Kidney (tissue), 14 donors: ENCODE results near the gene CHST12. TPM values are rescaled to one million over a fixed set of nuclear protein-coding genes. Genes with fewer than 3 reads are reported as not detected.
A peak's percentile ranks its signal among the peaks of the same experiment; 100 is the strongest.

Source experiments
- DNase-seq, 5 donors: peaks; one replicate each; pipeline ENCODE4 v3.0.0-alpha.2; 2013 to 2020
- FAIRE-seq: peaks from 2 replicates; lab custom pipeline; 2012; peaks lifted over from hg19 to GRCh38; lab: Jason Lieb, UNC
- H3K27ac ChIP-seq, 2 donors: one replicate each; pipeline ENCODE4 v1.7.0; 2013; ENCODE audit warnings: low read depth in 2 of 2, low read length in 2 of 2, inconsistent platforms in 1 of 2
- H3K27me3 ChIP-seq: one replicate; pipeline ENCODE4 v1.7.1; 2013; ENCODE audit warnings: low read length, inconsistent platforms; ENCODE audit not compliant: control insufficient read depth, insufficient read depth
- H3K36me3 ChIP-seq, 3 donors: one replicate each; pipeline versions ENCODE4 v1.7.0 to v1.7.1; 2013; ENCODE audit warnings: low read length in 3 of 3, control low read depth in 1 of 3, inconsistent platforms in 1 of 3; ENCODE audit not compliant: insufficient read depth in 3 of 3, control insufficient read depth in 2 of 3
- H3K4me1 ChIP-seq, 3 donors: one replicate each; pipeline versions ENCODE4 v1.7.0 to v1.7.1; 2013; ENCODE audit warnings: low read length in 3 of 3, inconsistent platforms in 1 of 3, low read depth in 1 of 3; ENCODE audit not compliant: control insufficient read depth in 2 of 3, insufficient read depth in 2 of 3
- H3K4me3 ChIP-seq, 3 donors: one replicate each; pipeline versions ENCODE4 v1.7.0 to v1.8.1; 2013; ENCODE audit warnings: low read length in 3 of 3, control low read depth in 1 of 3, inconsistent platforms in 1 of 3
- H3K9ac ChIP-seq, 3 donors: one replicate each; pipeline versions ENCODE4 v1.7.0 to v1.7.1; 2013; ENCODE audit warnings: low read length in 3 of 3, control low read depth in 1 of 3, inconsistent platforms in 1 of 3
- H3K9me3 ChIP-seq, 3 donors: one replicate each; pipeline versions ENCODE4 v1.7.0 to v1.7.1; 2013; ENCODE audit warnings: low read length in 3 of 3, control low read depth in 1 of 3, inconsistent platforms in 1 of 3; ENCODE audit not compliant: control insufficient read depth in 2 of 3, insufficient read depth in 1 of 3
- intact Hi-C: fragments of 100-400 bp; cut with DNase I; formaldehyde crosslinking; loops from one replicate; pipeline ENCODE4 v1.11.1; 2022
- polyA plus RNA-seq: library from polyadenylated mRNA; stranded (reverse); fragments of 350-450 nt; fragmentation: Illumina TruSeq; extraction: RNeasy Lipid Tissue Mini Kit (QIAGEN cat#74804); gene quantifications from one replicate; pipeline ENCODE4 v1.2.3, GENCODE V29; 2014; ENCODE audit warnings: low read depth, low replicate concordance; ENCODE audit not compliant: insufficient read depth
- total RNA-seq: library from RNA; stranded (reverse); fragmentation: NEBNext Ultra II Directional; extraction: Animal tissue kit (Norgen Biotek cat#: 25700); gene quantifications from one replicate; pipeline ENCODE4 v1.2.1, GENCODE V29; 2021
- TF ChIP-seq, protein P1 (sequence below): IDR thresholded peaks from 3 replicates; pipeline ENCODE4 v1.5.1; 2012; ENCODE audit warnings: mild to moderate bottlenecking, moderate library complexity, borderline replicate concordance; ENCODE audit not compliant: insufficient read depth; ENCODE audit errors: extremely low read depth
- donor health status: control.
- donor health status: control.
- donor health status: control.
- donor health status: control.
- donor health status: control.
- donor health status: DM: yes; HTN: yes; CAD: no.
- donor health status: Normal renal cell carcinoma (clear cell type).

CHST12 gene
- total and polyA plus RNA-seq, 2 donors from 2014 or later: 16.3 to 25.6 TPM

DNA sequence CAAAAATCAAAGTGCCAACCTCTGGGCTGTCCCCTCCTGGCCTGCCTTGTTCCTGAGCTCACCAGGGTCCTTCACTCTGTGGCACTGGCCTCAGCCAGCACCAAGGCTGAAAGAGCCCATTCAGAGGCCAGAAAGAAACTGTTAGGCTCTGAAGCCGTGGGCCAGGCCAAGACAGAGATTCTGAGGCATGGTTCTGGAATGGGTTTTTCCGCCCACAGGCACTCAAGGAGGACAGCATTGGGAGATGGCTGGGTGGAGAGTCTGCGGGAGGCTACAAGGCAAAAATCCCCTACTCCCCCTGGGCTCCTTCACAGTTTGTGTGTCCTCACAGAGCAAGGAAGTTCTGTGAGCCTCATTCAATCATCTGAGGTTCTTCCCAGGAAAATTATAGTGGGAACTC lies 41.1 kb downstream of the CHST12 start:
- Histone ChIP-seq H3K27me3 (no peaks in the 10 kb centered on the region), H3K4me3 (no peak overlapping the region), H3K27ac (no peak overlapping the region), H3K4me1 (no peaks in the 10 kb centered on the region), H3K9ac (no peak overlapping the region), H3K9me3 (no peaks in the 10 kb centered on the region), H3K36me3 (peaks cover 0 to 2% (median 0%) of the 10 kb centered on the region in 3 donors)
- intact Hi-C loops: no loop called here
- DNase-seq (no peak), FAIRE-seq (no peak)
- TF ChIP-seq, protein P1, sequence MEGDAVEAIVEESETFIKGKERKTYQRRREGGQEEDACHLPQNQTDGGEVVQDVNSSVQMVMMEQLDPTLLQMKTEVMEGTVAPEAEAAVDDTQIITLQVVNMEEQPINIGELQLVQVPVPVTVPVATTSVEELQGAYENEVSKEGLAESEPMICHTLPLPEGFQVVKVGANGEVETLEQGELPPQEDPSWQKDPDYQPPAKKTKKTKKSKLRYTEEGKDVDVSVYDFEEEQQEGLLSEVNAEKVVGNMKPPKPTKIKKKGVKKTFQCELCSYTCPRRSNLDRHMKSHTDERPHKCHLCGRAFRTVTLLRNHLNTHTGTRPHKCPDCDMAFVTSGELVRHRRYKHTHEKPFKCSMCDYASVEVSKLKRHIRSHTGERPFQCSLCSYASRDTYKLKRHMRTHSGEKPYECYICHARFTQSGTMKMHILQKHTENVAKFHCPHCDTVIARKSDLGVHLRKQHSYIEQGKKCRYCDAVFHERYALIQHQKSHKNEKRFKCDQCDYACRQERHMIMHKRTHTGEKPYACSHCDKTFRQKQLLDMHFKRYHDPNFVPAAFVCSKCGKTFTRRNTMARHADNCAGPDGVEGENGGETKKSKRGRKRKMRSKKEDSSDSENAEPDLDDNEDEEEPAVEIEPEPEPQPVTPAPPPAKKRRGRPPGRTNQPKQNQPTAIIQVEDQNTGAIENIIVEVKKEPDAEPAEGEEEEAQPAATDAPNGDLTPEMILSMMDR: no peak

DNA sequence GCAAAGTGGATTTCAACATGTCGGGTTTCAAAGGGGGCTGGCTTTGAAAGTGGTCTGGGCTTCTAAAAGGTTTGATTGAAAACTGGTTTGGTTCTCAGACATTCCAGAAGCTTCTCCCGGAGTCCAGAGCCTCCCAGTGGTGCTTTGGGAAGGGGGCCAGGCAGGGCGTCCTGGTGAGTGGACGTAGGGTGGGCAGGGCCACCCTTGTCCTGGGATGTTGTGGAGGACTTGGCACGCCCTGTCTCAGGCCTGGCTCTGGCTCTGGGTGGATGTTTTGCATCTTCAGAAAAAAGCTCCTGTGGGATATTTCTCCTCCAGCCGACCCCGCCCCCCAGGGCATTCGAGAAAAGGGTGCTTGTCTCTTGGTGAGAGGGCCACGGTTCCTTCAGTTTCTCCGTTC lies 41.6 kb downstream of the CHST12 start:
- Histone ChIP-seq H3K9ac (no peak overlapping the region), H3K27me3 (no peaks in the 10 kb centered on the region), H3K27ac (no peak overlapping the region), H3K36me3 (peaks cover 0 to 2% (median 0%) of the 10 kb centered on the region in 3 donors), H3K9me3 (no peaks in the 10 kb centered on the region), H3K4me3 (no peak overlapping the region), H3K4me1 (no peaks in the 10 kb centered on the region)
- intact Hi-C loops: no loop called here
- TF ChIP-seq, protein P1: no peak
- FAIRE-seq (no peak), DNase-seq (no peak)

DNA sequence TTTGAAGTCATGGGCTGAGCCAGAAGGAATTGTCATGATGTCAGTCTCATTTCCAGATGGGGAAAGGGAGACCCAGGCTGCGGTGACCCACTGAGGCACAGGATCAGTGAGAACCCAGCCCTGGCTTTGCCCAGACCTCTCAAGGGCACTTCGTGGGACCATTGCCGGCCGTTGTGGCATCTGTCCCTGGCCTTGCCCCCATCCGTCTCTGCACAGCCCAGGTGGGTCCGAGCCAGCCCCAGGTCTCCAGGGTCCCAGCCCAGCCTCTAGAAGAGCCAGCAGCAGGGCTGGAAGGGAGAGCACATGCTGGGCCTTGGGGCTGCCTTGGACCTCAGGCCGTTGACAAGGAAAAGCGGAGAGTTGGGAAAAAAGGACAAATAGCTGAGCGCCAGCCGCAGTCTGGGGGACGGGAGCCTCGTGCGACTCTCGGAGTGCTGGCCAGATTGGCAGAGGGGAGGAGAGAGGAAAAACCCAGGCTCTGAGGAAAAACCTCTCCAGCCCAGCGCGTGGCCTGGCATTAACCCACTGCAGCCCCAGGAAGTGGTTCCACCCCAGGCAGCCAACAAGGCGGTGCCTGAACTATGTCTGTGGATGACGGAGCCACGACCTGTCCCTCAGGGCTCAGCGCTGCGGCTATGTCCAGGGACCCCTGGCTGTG lies 42.6 kb downstream of the CHST12 start:
- TF ChIP-seq, protein P1: no peak
- Histone ChIP-seq H3K27me3 (no peaks in the 10 kb centered on the region), H3K9ac (no peak overlapping the region), H3K9me3 (no peaks in the 10 kb centered on the region), H3K4me3 (no peak overlapping the region), H3K27ac (no peak overlapping the region), H3K36me3 (peaks cover 0 to 2% (median 0%) of the 10 kb centered on the region in 3 donors), H3K4me1 (no peaks in the 10 kb centered on the region)
- intact Hi-C loops: no loop called here
- DNase-seq: peak in 1 of 5 donors; percentile 55
- FAIRE-seq: no peak

DNA sequence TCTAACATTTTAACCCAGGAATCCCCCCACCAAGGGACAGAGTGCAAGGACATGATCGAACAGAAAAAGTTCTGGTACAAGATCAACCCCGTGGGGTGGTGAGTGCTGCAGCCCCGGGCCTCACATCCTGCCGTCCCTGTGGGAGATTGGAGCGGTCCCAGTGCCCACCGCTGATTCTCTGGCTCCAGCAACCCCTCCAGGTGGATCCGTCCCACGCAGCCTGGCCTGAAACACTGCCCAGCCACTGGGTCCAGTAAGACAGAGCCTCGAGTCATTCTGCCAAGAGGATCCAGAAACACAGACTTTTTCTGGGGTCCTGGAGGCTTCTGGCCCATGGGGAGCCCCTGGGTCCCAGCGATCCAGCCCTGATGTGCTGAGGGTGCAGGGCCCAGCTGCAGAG lies 43.3 kb downstream of the CHST12 start:
- Histone ChIP-seq H3K27me3 (no peaks in the 10 kb centered on the region), H3K36me3 (peaks cover 0 to 2% (median 0%) of the 10 kb centered on the region in 3 donors), H3K9ac (no peak overlapping the region), H3K4me3 (no peak overlapping the region), H3K27ac (no peak overlapping the region), H3K9me3 (no peaks in the 10 kb centered on the region), H3K4me1 (peaks cover 0 to 2% (median 0%) of the 10 kb centered on the region in 3 donors)
- DNase-seq (no peak), FAIRE-seq (no peak)
- intact Hi-C loops: no loop called here
- TF ChIP-seq, protein P1: no peak
